GM12878 (cell line): ENCODE measurements around the gene SPRTN. TPM values are rescaled to one million over a fixed set of nuclear protein-coding genes. Genes with fewer than 3 reads are reported as not detected.

Source experiments
- ATAC-seq: fragments of 200-7000 bp; cut with Tn5 transposase; 3 replicates; pipeline ENCODE4 v1.9.1; 2020; ENCODE audit warnings: mild to moderate bottlenecking, moderate library complexity
- BruUV-seq: library from RNA; stranded (reverse); fragments of 400-500 nt; replicated peaks from 2 replicates; lab custom pipeline; 2021; lab: Mats Ljungman, UMichigan
- CTCF ChIA-PET: fragments of 300-600 bp; sonication (Branson Sonifier 250); formaldehyde crosslinking; extraction: SDS; loops from one replicate; lab custom pipeline; 2021; ENCODE audit warnings: inconsistent platforms; lab: Yijun Ruan, JAX
- POLR2A ChIA-PET: fragments of 350-600 bp; formaldehyde crosslinking; extraction: SDS; loops from one replicate; lab custom pipeline; 2021; ENCODE audit warnings: inconsistent platforms; lab: Charles Lee
- RAD21 ChIA-PET: fragments of 300-600 bp; sonication (Branson Sonifier 250); formaldehyde crosslinking; loops from one replicate; lab custom pipeline; 2023; ENCODE audit warnings: antibody characterized with exemption; ENCODE audit not compliant: unreplicated experiment; lab: Charles Lee
- SMC1A ChIA-PET: fragments of 300-600 bp; sonication (Branson Sonifier 250); formaldehyde crosslinking; loops from one replicate; lab custom pipeline; 2023; ENCODE audit not compliant: unreplicated experiment, uncharacterized antibody; lab: Charles Lee
- DNase-seq: peaks from one replicate; pipeline ENCODE4 v3.0.0-alpha.2; 2011; ENCODE audit warnings: low read depth, low spot score
- FAIRE-seq: peaks from 3 replicates; lab custom pipeline; 2011; peaks lifted over from hg19 to GRCh38; lab: Jason Lieb, UNC
- H2AFZ ChIP-seq: 2 replicates; pipeline ENCODE4 v1.6.0; 2011; ENCODE audit warnings: low read depth, low read length, control low read depth; ENCODE audit not compliant: control insufficient read depth
- H3K27ac ChIP-seq: 2 replicates; pipeline ENCODE4 v1.5.1; 2011; ENCODE audit warnings: control low read depth; ENCODE audit not compliant: control insufficient read depth, insufficient read depth
- H3K27me3 ChIP-seq, 2 experiments: replicated peaks in 1 of 2; 2 replicates each; pipeline versions ENCODE4 v1.6.0 to v1.6.1; 2011; ENCODE audit warnings: low read length in 1 of 2; ENCODE audit not compliant: control insufficient read depth in 2 of 2, insufficient read depth in 2 of 2
- H3K36me3 ChIP-seq, 2 experiments: 2 replicates each; pipeline ENCODE4 v1.5.1; 2011; ENCODE audit warnings: low read length in 1 of 2; ENCODE audit not compliant: control insufficient read depth in 2 of 2, insufficient read depth in 2 of 2
- H3K4me1 ChIP-seq: 2 replicates; pipeline ENCODE4 v1.6.1; 2011; ENCODE audit warnings: mild to moderate bottlenecking, low read length, moderate library complexity, mixed read lengths; ENCODE audit not compliant: control insufficient read depth, insufficient read depth
- H3K4me2 ChIP-seq: 2 replicates; pipeline ENCODE4 v1.6.0; 2011; ENCODE audit warnings: control low read depth; ENCODE audit not compliant: control insufficient read depth, insufficient read depth
- H3K4me3 ChIP-seq: fragments of 200-600 bp; sonication (generic); 2 replicates; pipeline ENCODE4 v1.5.1; 2016
- H3K79me2 ChIP-seq: 2 replicates; pipeline ENCODE4 v1.6.0; 2011; ENCODE audit warnings: low read length; ENCODE audit not compliant: control insufficient read depth, insufficient read depth
- H3K9ac ChIP-seq: 2 replicates; pipeline ENCODE4 v1.8.0; 2011; ENCODE audit warnings: low read length, control low read depth, mixed read lengths; ENCODE audit not compliant: control insufficient read depth, insufficient read depth
- H3K9me3 ChIP-seq: replicated peaks from 3 replicates; pipeline ENCODE4 v1.5.1; 2011; ENCODE audit warnings: mild to moderate bottlenecking, low read length; ENCODE audit not compliant: control insufficient read depth, insufficient read depth
- H4K20me1 ChIP-seq: 2 replicates; pipeline ENCODE4 v1.6.0; 2011; ENCODE audit not compliant: control insufficient read depth, insufficient read depth
- BHLHE40 ChIP-seq, 2 experiments: fragments of 450-650 bp in 1 of 2; IDR thresholded peaks; 2 replicates each; pipeline ENCODE4 v1.6.1; 2011 to 2017; ENCODE audit warnings: low read depth in 2 of 2, borderline replicate concordance in 1 of 2, improper control_type of control experiment in 1 of 2, low read length in 1 of 2, mild to moderate bottlenecking in 1 of 2
- CEBPB ChIP-seq, 2 experiments: fragments of 150-350 bp in 1 of 2; IDR thresholded peaks; 2 replicates each; pipeline ENCODE4 v1.6.1; 2012 to 2014; ENCODE audit warnings: low read depth in 2 of 2, low read length in 2 of 2, borderline replicate concordance in 1 of 2, inconsistent platforms in 1 of 2
- IKZF1 ChIP-seq: fragments of 450-650 bp; conservative IDR thresholded peaks from 2 replicates; pipeline ENCODE4 v1.6.1; 2017; ENCODE audit warnings: antibody characterized with exemption, mild to moderate bottlenecking
- NFYB ChIP-seq: IDR thresholded peaks from 2 replicates; pipeline ENCODE4 v1.6.1; 2011; ENCODE audit warnings: low read depth, mild to moderate bottlenecking, low read length, improper control_type of control experiment, moderate library complexity; ENCODE audit not compliant: insufficient read depth
- RCOR1 ChIP-seq: conservative IDR thresholded peaks from 2 replicates; pipeline ENCODE4 v1.6.1; 2012; ENCODE audit warnings: low read depth, low read length, improper control_type of control experiment
- SKIL ChIP-seq: fragments of 450-650 bp; IDR thresholded peaks from 2 replicates; pipeline ENCODE4 v1.6.1; 2017; ENCODE audit warnings: mild to moderate bottlenecking, low read depth, inconsistent platforms; ENCODE audit not compliant: poor library complexity, severe bottlenecking
- SUZ12 ChIP-seq: fragments of 200-600 bp; sonication (generic); IDR thresholded peaks from one replicate; pipeline ENCODE4 v1.6.1; 2018; ENCODE audit warnings: antibody characterized with exemption, mild to moderate bottlenecking; ENCODE audit not compliant: unreplicated experiment
- YBX1 ChIP-seq: fragments of 450-650 bp; IDR thresholded peaks from 2 replicates; pipeline ENCODE4 v1.6.1; 2016; ENCODE audit warnings: antibody characterized with exemption
- ZBTB4 ChIP-seq: fragments of 450-650 bp; formaldehyde crosslinking; IDR thresholded peaks from 2 replicates; pipeline ENCODE4 v1.4.0; 2022; ENCODE audit warnings: mild to moderate bottlenecking, moderate library complexity
- ZNF207 ChIP-seq: fragments of 450-650 bp; IDR thresholded peaks from 2 replicates; pipeline ENCODE4 v1.6.1; 2014; ENCODE audit warnings: antibody characterized with exemption, mild to moderate bottlenecking, borderline replicate concordance
- WGBS: methylation state at CpG from one replicate; pipeline ENCODE4 v1.1.6; 2016; ENCODE audit warnings: low lambda C conversion rate; ENCODE audit not compliant: insufficient replicate concordance, insufficient coverage; ENCODE audit errors: missing lambda C conversion rate; 5-methylcytosine and 5-hydroxymethylcytosine counted together
- in situ Hi-C: fragments of 300-500 bp; cut with MboI; formaldehyde crosslinking; loops from 9 replicates; pipeline ENCODE4 v1.14.3; 2018; ENCODE audit warnings: mixed read lengths
- intact Hi-C: fragments of 100-400 bp; cut with micrococcal nuclease; formaldehyde crosslinking; loops from one replicate; pipeline ENCODE4 v1.14.2; 2022; ENCODE audit not compliant: unreplicated experiment
- polyA plus RNA-seq, 11 experiments: library from polyadenylated mRNA; depleted of rRNA in 4 of 11; unstranded in 6 of 11; stranded (reverse) in 5 of 11; fragments of >200 nt; fragmentation: Nextera tagmentation in 4 of 11; fragmentation: Illumina TruSeq in 1 of 11; extraction: Ambion mirVana in 4 of 11; extraction: Trizol in 1 of 11; gene quantifications; 1 replicate in 1 of 11; 2 replicates in 10 of 11; pipeline versions ENCODE4 v1.2.1 to v1.2.3, GENCODE V29; 2011 to 2016; ENCODE audit warnings: inconsistent platforms in 2 of 11, missing spikeins in 2 of 11, low read depth in 1 of 11
- total RNA-seq, 4 experiments: library from RNA; depleted of rRNA in 3 of 4; stranded (reverse); fragments of >200 nt in 3 of 4; fragmentation: Illumina TruSeq in 1 of 4; extraction: Trizol in 1 of 4; gene quantifications; 2 replicates each; pipeline versions ENCODE4 v1.2.1 to v1.2.3, GENCODE V29; 2013 to 2021
- TF ChIP-seq, protein P1 (sequence below): fragments of 150-350 bp; IDR thresholded peaks from 2 replicates; pipeline ENCODE4 v1.6.1; 2016; ENCODE audit warnings: low read depth, low read length

Gene SPRTN
- total and polyA plus RNA-seq, 10 of the 15 experiments (the other 5 are each of a cell fraction or from before 2014, with no cell fraction given) = 4.4 to 16.5 (median 12.1) TPM

- TF ChIP-seq BHLHE40 (IDR thresholded peaks at IDR 0.05; ENCODE audit: borderline replicate concordance in 1 of 2, low read depth in 2 of 2, low read length in 1 of 2) (no peak), ZBTB4 (no peak), RCOR1 (no peak), ZNF207 (no peak), SUZ12 (no peak), YBX1 (no peak), IKZF1 (no peak)
These were observed 19.2 kb downstream of the SPRTN start (continued) for GRCh38 chr1:231357187-231357772.

DNA sequence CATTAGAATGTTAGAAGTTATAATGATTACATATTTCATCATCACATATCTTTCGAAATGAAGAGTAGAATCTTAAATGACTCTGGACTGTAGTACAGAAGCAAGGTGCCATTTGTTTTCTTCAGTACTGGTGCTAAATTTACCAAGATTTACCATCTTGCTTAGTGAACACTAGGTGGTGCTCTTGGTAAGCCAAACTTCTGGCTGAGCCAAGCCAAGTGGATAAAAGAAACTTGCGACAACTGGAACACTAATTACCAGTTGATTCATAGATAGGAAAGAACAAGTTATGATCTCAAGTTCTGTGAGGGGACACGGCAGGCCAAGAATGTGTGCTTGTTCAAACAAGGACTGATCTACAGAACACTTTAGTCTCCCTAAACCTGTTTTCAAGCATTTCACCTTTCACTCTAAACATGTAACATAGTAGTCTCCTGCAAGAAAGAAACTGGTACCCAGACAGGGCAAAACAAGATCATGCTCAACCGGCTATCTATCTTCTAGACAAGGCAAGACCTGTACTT, 19.8 kb downstream of the SPRTN start:
- POLR2A ChIA-PET = no interaction called here
- CTCF ChIA-PET = interaction anchor here (0.6 to 3.3 kb wide), 33 partner anchors 12 to 450 kb away, joined by 3 to 15 read pairs (median 4); partner anchors contain the start of genes EXOC8 and SPRTN
- no peaks in the 10 kb centered on the region for H4K20me1 ChIP-seq
- H3K27ac ChIP-seq = no peak overlapping the region
- H3K9ac ChIP-seq = no peak overlapping the region
- H3K36me3 ChIP-seq = no peaks in the 10 kb centered on the region
- no peak overlapping the region for H3K4me3 ChIP-seq
- in situ Hi-C loops (no loop called here), intact Hi-C loops (loop anchor here (1.0 to 5.0 kb wide), 3 partner anchors 59 to 232 kb away; no protein-coding TSS in a partner anchor)
- H3K4me2 ChIP-seq = no peak overlapping the region
- SMC1A ChIA-PET = interaction anchor here (0.6 to 2.4 kb wide), 16 partner anchors 20 to 259 kb away, joined by 3 to 10 read pairs (median 4); partner anchors contain the start of genes EXOC8 and SPRTN
- RAD21 ChIA-PET = interaction anchor here (0.9 to 1.7 kb wide), 11 partner anchors 12 to 248 kb away, joined by 3 to 7 read pairs (median 4); partner anchors contain the start of genes EXOC8 and SPRTN
- WGBS = 26% methylated on average over 4 of the region's 4 CpGs
- DNase-seq (peak; percentile 21), FAIRE-seq (peak; percentile 97), ATAC-seq (peak; percentile 97)
- H3K4me1 ChIP-seq = no peaks in the 10 kb centered on the region
- H3K79me2 ChIP-seq = no peaks in the 10 kb centered on the region
- H3K27me3 ChIP-seq = no peaks in the 10 kb centered on the region
- no peak overlapping the region for H2AFZ ChIP-seq
- no peaks in the 10 kb centered on the region for H3K9me3 ChIP-seq
- BruUV-seq = no TSS peak
- TF ChIP-seq CEBPB (IDR thresholded peaks at IDR 0.05; ENCODE audit: borderline replicate concordance in 1 of 2, low read depth in 2 of 2, low read length in 2 of 2) = no peak
- TF ChIP-seq, protein P1, sequence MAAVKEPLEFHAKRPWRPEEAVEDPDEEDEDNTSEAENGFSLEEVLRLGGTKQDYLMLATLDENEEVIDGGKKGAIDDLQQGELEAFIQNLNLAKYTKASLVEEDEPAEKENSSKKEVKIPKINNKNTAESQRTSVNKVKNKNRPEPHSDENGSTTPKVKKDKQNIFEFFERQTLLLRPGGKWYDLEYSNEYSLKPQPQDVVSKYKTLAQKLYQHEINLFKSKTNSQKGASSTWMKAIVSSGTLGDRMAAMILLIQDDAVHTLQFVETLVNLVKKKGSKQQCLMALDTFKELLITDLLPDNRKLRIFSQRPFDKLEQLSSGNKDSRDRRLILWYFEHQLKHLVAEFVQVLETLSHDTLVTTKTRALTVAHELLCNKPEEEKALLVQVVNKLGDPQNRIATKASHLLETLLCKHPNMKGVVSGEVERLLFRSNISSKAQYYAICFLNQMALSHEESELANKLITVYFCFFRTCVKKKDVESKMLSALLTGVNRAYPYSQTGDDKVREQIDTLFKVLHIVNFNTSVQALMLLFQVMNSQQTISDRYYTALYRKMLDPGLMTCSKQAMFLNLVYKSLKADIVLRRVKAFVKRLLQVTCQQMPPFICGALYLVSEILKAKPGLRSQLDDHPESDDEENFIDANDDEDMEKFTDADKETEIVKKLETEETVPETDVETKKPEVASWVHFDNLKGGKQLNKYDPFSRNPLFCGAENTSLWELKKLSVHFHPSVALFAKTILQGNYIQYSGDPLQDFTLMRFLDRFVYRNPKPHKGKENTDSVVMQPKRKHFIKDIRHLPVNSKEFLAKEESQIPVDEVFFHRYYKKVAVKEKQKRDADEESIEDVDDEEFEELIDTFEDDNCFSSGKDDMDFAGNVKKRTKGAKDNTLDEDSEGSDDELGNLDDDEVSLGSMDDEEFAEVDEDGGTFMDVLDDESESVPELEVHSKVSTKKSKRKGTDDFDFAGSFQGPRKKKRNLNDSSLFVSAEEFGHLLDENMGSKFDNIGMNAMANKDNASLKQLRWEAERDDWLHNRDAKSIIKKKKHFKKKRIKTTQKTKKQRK = no peak
- no peak for TF ChIP-seq NFYB
- TF ChIP-seq SKIL = no peak
